SH-SY5Y (cell line): ENCODE measurements around the gene APLF.

Experiments used
- GATA2 ChIP-seq: IDR thresholded peaks from 2 replicates; pipeline ENCODE4 v1.6.1; 2011; ENCODE audit warnings: mild to moderate bottlenecking, low read depth, low read length
- GATA3 ChIP-seq: IDR thresholded peaks from 2 replicates; pipeline ENCODE4 v1.6.1; 2011; ENCODE audit warnings: low read depth, mild to moderate bottlenecking, low read length, moderate library complexity

GRCh38 chr2:68568116-68568515 is 100.7 kb downstream of the APLF start:
- TF ChIP-seq GATA3 = no peak
- no peak for TF ChIP-seq GATA2
